Inflammatory macrophage treated with lipopolysaccharide for 1 hour (primary cell): ENCODE data around the gene TNIP2.
"Not testable (repeated sequence)": the region's sequence is repeated elsewhere in the genome, so short reads cannot be mapped to it uniquely, and the experiment has no call there.

Experiments used
- DNase-seq, 2 donors: peaks; one replicate each; pipeline ENCODE4 v3.0.0-alpha.2; 2020 to 2022

Gene TNIP2

GRCh38 chr4:2743518-2744445 is 12.4 kb downstream of the TNIP2 start:
- DNase-seq: no peak

- peak; percentile 30 to 44 for DNase-seq
Observed at GRCh38 chr4:2742823-2743517, 13.2 kb downstream of the TNIP2 start.

- no peak for DNase-seq
Observed at GRCh38 chr4:2742081-2742822, 13.9 kb downstream of the TNIP2 start.

GRCh38 chr4:2741626-2742025 is 14.5 kb downstream of the TNIP2 start:
- DNase-seq: no peak

GRCh38 chr4:2738296-2738695 is 17.8 kb downstream of the TNIP2 start:
- DNase-seq: not testable (repeated sequence)

DNA sequence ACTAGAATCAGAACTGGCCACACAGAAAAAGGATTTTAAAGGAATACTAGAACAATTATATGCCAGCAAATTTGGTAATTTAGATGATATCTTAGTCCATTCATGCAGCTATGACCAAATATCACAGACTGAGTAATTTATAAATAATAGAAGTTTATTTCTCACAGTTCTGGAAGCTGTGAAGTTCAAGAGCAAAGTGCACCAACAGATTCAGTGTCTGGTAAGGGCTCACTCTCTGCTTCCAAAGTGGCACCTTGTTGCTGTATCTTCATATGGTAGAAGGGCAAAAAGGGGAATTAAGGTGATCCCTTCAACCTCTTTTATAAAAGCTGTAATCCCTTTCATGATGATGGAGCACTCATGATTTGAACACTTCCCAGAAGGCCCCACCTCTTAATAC is 20.3 kb downstream of the TNIP2 start:
- DNase-seq: no peak

DNA sequence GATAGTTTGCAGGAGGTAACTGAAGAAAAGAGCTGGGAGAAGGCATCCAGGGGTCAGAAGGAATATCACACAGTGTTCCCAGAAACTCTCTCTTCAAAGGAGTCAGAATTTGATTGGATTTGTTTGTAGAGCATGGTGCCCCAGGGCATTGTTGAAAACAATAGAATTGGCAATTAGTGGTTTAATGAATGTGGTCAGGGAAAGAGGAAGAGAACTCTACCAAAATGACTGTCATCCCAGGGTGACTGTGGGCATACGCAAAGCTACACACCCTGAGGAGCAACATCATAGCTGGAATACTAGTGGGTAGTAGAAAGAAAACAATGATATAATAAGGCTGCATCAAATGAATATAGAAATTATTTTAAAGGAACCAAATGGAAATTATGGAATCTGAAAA is 21.5 kb downstream of the TNIP2 start:
- peak in 1 of 2 donors; percentile 28 for DNase-seq

- no peak for DNase-seq
Observed at GRCh38 chr4:2733844-2734574, 22.1 kb downstream of the TNIP2 start.

DNA sequence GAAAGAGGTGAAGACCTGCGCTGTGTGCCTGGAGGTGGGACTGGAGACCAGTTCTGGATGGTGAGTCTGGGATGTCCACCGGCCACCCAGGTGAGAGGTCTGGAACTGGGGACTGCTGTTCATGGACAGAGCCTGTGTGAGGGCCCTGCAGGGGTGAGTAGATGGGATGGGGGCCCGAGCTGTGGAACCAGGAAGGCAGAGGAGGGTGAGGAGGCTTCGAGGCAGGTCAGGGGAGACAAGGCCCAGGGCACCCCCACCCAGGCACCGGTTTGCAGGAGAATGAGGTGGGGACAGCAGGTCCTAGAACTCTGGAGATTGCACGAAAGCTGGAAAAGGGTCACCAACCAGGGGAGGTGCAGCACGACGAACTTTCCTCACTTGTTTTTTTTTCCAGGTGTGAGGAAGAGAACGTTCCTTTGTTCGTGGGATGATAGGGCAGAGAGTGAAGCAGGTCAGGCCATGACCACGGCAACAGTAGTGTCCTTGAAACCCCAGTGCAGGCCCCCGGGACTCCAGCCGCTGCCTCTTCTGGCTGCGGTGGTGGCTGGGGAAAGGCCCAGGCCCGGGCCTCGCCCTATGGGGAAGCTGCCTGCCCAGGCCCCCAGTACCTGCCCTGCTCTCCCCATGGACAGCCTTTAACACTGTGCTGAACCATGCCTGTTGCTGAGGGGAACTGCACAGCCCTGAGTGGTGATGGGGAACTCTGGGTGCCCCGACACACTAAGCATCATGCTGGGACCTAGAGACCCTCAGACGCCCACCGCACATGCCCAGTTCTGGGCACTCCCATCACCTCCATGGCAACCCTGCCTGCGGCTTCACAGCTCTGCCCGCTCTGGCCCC is 22.9 kb downstream of the TNIP2 start:
- no peak for DNase-seq

GRCh38 chr4:2732526-2732925 is 23.6 kb downstream of the TNIP2 start:
- DNase-seq: no peak

DNA sequence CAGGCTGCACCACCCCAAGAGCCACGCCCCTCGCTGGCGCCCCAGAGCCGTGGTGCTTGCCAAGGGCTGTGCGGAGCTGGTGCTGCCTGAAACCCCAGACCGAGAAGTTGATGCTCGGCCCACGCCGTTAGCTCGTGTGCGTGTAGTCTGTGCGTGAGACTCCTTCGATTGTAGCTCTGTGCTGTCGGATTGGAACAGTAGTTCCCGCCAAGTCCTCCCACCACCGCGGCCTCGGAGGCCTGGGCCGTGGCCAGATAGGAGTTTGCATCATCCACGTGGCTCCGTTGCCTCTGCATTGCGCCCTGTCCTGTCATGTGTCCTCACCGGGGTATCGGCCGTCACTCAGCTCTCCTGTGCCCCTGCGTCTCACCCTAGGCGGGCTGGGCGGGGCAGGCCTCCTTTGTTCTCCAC is 24.2 kb downstream of the TNIP2 start:
- DNase-seq: no peak

DNA sequence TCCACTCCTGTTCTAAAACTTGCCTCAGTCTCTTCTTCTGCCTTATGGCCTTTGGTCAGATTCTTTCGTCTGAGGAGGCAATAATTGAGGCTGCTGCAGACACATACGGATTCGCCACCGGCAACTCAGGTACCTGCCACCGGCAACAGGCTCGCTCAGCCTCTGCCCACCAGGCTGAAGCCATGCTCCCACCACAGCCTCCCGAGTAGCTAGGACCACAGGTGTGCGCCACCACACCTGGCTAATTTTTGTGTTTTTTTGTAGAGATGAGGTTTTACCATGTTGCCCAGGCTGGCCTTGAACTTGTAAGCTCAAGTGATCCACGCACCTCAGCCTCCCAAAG is 26.6 kb downstream of the TNIP2 start:
- no peak for DNase-seq

DNA sequence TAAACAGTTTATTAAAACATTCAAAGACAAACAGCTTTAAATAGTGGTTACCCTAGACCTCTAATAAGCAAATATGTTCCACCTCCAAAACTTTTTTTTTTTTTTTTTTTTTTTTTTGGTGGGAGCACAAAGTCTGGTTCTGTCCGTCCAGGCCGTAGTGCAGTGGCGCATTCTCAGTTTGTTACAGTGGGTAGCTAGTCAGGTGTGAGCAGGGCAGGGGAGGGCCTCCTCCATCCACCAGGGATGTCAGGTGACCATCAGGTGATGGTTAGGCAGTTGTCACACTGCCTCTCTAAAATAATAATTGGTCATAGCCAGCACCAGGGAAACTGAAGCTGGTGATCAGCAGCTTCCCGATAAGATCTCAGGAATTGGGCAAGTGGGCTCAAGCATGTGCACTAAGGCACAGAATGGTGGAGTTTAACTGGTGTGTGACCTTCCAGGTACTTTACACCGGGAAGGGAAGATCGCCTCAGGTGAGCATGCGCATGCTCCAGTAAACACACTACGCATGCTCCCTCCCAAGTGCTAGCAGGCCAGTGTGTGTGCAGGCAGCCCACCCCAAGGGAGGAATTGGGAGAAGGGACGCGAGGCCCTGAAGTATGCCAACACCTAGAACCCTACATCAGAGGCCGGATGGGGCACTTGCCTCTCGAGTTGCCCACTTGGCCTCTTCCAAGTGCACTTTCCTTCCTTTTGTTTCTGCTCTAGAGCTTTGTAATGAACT is 27.2 kb downstream of the TNIP2 start:
- no peak for DNase-seq

DNA sequence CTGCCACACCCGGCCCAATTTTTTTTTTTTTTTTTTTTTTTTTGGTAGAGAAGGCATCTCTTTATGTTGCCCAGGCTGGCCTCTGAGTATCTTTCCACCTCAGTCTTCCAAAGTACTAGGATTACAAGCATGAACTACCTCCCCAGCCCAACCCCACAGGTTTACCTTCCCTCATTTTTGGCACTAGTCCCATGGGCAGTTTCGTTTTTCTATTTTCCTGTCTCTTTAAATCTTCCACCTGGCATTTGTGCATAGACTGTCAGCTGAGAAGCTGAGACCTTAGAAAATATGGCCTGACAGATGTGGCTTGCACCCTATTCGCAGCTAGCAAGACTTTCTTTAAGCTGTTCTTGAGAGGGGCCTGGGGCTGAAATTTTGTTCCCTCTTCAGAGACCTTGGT is 27.9 kb downstream of the TNIP2 start:
- DNase-seq: no peak

GRCh38 chr4:2726881-2727280 is 29.3 kb downstream of the TNIP2 start:
- not testable (repeated sequence) for DNase-seq

- no peak for DNase-seq
Observed at GRCh38 chr4:2725380-2725779, 30.8 kb downstream of the TNIP2 start.

- no peak for DNase-seq
Observed at GRCh38 chr4:2723751-2724150, 32.4 kb downstream of the TNIP2 start.

GRCh38 chr4:2722033-2722432 is 34.1 kb downstream of the TNIP2 start:
- no peak for DNase-seq

DNA sequence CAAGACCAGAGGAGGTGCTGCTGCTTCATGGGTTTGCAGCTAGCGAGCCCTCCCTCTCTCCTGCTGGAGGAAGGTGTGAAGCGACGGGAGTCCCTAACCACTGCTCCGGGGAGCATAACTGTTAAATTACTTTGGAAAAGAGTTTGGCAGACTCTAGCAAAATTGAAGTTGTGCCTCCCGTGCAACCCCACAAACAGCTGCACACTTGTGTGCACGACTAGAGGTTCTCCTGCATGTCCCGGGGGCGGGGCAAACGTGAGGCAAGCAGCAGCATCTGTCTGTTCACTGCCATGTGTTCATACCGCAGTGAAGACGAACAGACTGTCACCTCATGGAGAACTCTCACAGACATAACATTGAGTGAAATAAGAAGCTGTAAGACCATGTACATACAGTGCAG is 34.5 kb downstream of the TNIP2 start:
- DNase-seq: no peak

DNA sequence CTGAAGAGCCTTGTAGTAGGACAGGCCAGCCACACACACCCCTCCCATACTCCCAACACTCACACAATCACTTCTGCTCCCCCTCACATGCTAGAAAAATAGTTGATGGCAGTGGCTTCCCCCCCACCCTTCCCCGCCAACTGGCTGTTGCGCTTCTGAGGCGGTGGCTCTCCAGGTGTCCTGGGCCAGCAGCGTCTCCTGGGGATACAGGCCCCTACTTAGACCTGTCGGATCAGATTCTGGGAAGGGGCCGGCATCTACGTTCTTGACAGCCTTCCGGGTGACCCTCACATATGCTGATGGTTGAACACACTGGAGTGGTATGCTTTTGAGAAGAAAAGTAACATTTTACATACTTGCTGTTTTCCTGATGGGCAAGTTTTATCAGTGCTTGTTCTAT is 39.9 kb downstream of the TNIP2 start:
- no peak for DNase-seq

- no peak for DNase-seq
Observed at GRCh38 chr4:2715426-2715825, 40.7 kb downstream of the TNIP2 start.
